ENCODE data around the gene PPP5C.
A peak's percentile ranks its signal among the peaks of the same experiment; 100 is the strongest.

PPP5C gene

DNA sequence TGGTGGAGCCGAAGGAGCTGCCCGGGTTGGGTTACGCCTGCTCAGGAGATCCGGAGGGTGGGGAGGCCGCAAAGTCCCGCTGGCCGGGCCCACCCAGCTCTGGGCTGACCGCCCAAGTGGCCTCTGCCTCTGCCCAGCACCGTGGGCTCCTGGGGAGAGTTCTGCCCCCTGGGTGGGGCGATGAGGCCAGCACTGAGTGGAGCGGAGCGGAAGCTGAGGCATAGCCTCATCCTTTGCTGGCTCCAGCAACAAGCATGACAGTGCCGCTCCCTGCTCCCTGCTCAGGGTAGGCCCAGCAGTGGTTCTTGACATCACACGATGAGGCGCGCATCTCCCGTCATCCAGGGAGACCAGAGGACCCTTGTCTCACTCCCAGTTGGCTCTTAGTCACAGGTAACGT, 44.0 kb downstream of the PPP5C start:
- no peak overlapping the region for H3K23ac ChIP-seq (ENCODE audit: low read length)
- H3K27me3 ChIP-seq (ENCODE audit: insufficient read depth, low read length), result no peaks in the 10 kb centered on the region
- no peak overlapping the region for H3K4me3 ChIP-seq (ENCODE audit: low read depth, low read length)
- no peak for DNase-seq
- no peak overlapping the region for H2BK120ac ChIP-seq (ENCODE audit: insufficient read depth, low read length, poor library complexity)
- WGBS (ENCODE audit: extremely low coverage, insufficient coverage, insufficient read length), result no CpG with 5 or more reads among the region's 18 CpGs
- no peak overlapping the region for H2AK5ac ChIP-seq (ENCODE audit: low read length)
- H4K8ac ChIP-seq (ENCODE audit: low read depth, low read length), result no peak overlapping the region
- peaks cover 56 to 59% of the 10 kb centered on the region in 2 experiments for H3K36me3 ChIP-seq (ENCODE audit: control insufficient read depth in 1 of 2, insufficient read depth in 2 of 2, low read length in 2 of 2)
- H3K14ac ChIP-seq (ENCODE audit: low read length), result no peak overlapping the region
- peaks cover 7% of the 10 kb centered on the region for H3K9me3 ChIP-seq (ENCODE audit: insufficient read depth, low read depth, low read length)
- H3K27ac ChIP-seq (ENCODE audit: low read depth, low read length), result no peak overlapping the region
- H4K91ac ChIP-seq (ENCODE audit: low read depth, low read length), result no peak overlapping the region
- no peak overlapping the region for H2AFZ ChIP-seq (ENCODE audit: insufficient read depth, low read length, poor library complexity)
- H3K79me2 ChIP-seq (ENCODE audit: control insufficient read depth, insufficient read depth, low read length, poor library complexity), result no peaks in the 10 kb centered on the region
- H2BK5ac ChIP-seq (ENCODE audit: low read depth, low read length, poor library complexity), result no peak overlapping the region
- H2BK12ac ChIP-seq (ENCODE audit: low read length), result no peak overlapping the region
- no peak overlapping the region for H3K4me2 ChIP-seq (ENCODE audit: low read length)
- no peak overlapping the region for H3K9ac ChIP-seq (ENCODE audit: low read length)
- no peaks in the 10 kb centered on the region for H3K79me1 ChIP-seq (ENCODE audit: low read length)
- H3K18ac ChIP-seq (ENCODE audit: low read length), result no peak overlapping the region
- peaks cover 5% of the 10 kb centered on the region in 2 experiments for H3K4me1 ChIP-seq (ENCODE audit: control insufficient read depth in 1 of 2, insufficient read depth in 2 of 2, low read length in 2 of 2)
- H3K4ac ChIP-seq (ENCODE audit: low read depth, low read length), result no peak overlapping the region
- no peak overlapping the region for H4K12ac ChIP-seq (ENCODE audit: low read depth, low read length)

DNA sequence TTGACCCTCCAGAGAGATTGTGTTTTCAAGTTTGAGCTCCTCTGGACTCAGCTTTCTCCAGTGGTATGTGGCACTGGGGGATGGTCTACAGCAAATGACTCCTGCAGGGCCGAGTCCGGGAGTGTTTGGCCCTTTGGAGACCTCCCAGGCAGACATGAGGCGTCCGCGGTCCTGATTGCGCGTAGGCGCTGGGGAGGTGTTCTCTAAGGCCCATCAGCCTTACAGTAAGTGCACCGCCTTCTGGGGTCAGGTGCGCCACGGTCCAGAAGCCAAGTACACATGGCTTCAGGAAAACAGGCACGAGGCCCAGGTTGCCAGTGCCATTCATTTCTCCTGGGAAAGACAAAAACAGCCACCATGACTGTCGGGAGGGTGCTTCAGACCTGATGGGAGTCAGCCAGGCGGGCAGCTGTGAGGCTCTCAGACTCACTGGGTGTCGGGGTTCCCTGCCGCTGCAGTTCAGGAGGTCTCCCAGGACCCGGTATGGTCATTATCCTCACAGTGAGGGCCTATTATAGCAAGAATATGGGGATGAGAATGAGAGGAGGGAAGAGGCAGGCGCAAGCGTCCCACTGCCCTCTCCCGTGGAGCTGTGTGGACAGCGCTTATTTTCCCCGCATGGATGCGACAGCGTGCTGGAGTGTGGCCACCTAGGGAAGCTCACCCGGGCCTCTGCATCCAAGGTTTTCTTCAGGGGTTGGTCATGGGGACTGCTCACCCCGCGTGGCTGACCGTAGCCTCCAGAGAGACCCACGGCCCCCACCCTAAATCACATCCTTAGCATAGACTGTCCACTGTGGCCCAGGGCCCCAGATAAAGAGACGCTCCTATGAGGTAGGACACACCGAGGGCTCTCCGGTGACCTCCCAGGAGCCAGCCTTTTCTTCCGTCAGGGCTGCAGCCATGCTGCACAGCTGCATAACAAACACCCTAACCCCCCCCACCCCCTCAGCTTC, 44.7 kb downstream of the PPP5C start:
- Histone ChIP-seq H3K4me2 (ENCODE audit: low read length) (no peak overlapping the region), H2AK5ac (ENCODE audit: low read length) (no peak overlapping the region), H2BK120ac (ENCODE audit: insufficient read depth, low read length, poor library complexity) (no peak overlapping the region), H3K36me3 (ENCODE audit: control insufficient read depth in 1 of 2, insufficient read depth in 2 of 2, low read length in 2 of 2) (peaks cover 50 to 54% of the 10 kb centered on the region in 2 experiments), H3K4ac (ENCODE audit: low read depth, low read length) (no peak overlapping the region), H3K14ac (ENCODE audit: low read length) (no peak overlapping the region), H3K23ac (ENCODE audit: low read length) (no peak overlapping the region), H4K91ac (ENCODE audit: low read depth, low read length) (no peak overlapping the region), H3K79me1 (ENCODE audit: low read length) (no peaks in the 10 kb centered on the region), H2AFZ (ENCODE audit: insufficient read depth, low read length, poor library complexity) (no peak overlapping the region), H2BK5ac (ENCODE audit: low read depth, low read length, poor library complexity) (no peak overlapping the region), H4K12ac (ENCODE audit: low read depth, low read length) (peak overlapping the region; percentile 10), H3K4me1 (ENCODE audit: control insufficient read depth in 1 of 2, insufficient read depth in 2 of 2, low read length in 2 of 2) (peaks cover 5% of the 10 kb centered on the region in 2 experiments), H3K18ac (ENCODE audit: low read length) (no peak overlapping the region), H3K9ac (ENCODE audit: low read length) (no peak overlapping the region), H2BK12ac (ENCODE audit: low read length) (peak overlapping the region; percentile 25), H3K79me2 (ENCODE audit: control insufficient read depth, insufficient read depth, low read length, poor library complexity) (no peaks in the 10 kb centered on the region), H3K4me3 (ENCODE audit: low read depth, low read length) (no peak overlapping the region), H3K9me3 (ENCODE audit: insufficient read depth, low read depth, low read length) (peaks cover 7% of the 10 kb centered on the region), H4K8ac (ENCODE audit: low read depth, low read length) (no peak overlapping the region), H3K27me3 (ENCODE audit: insufficient read depth, low read length) (no peaks in the 10 kb centered on the region), H3K27ac (ENCODE audit: low read depth, low read length) (no peak overlapping the region)
- no peak for DNase-seq
- no CpG with 5 or more reads among the region's 33 CpGs for WGBS (ENCODE audit: extremely low coverage, insufficient coverage, insufficient read length)

DNA sequence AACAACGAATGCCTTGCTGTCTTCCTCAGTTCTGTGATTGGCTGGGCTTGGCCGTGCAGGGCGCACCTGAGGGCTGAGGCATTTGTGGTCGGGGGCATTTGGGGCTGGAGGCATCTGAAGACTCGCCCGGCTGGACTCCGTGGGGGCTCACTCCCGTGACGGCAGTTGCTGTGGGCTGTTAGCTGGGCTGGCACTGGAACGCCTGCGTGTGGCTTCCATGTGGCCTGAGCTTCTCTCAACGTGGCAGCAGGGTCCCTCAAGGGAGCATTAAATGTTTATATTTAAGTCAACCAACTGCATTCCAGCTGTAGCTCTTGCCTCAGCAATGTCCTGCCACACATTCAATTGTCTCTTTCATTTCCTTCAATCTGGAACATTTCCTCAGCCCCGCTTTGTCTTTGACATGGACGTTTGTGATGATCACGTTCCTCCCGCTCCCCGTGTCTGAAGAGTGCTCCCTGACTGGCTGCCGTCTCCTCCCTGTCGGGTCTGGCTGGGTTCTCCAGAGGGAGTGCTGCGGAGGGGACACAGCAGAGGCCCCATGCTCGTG, 45.4 kb downstream of the PPP5C start:
- Histone ChIP-seq H3K23ac (ENCODE audit: low read length) (no peak overlapping the region), H4K91ac (ENCODE audit: low read depth, low read length) (no peak overlapping the region), H2AFZ (ENCODE audit: insufficient read depth, low read length, poor library complexity) (no peak overlapping the region), H2BK12ac (ENCODE audit: low read length) (peak overlapping the region; percentile 44), H3K4me1 (ENCODE audit: control insufficient read depth in 1 of 2, insufficient read depth in 2 of 2, low read length in 2 of 2) (peaks cover 5% of the 10 kb centered on the region in 2 experiments), H3K18ac (ENCODE audit: low read length) (no peak overlapping the region), H3K9me3 (ENCODE audit: insufficient read depth, low read depth, low read length) (peaks cover 7% of the 10 kb centered on the region), H3K27ac (ENCODE audit: low read depth, low read length) (no peak overlapping the region), H3K79me2 (ENCODE audit: control insufficient read depth, insufficient read depth, low read length, poor library complexity) (no peaks in the 10 kb centered on the region), H4K8ac (ENCODE audit: low read depth, low read length) (peak overlapping the region; percentile 13), H3K9ac (ENCODE audit: low read length) (no peak overlapping the region), H2BK120ac (ENCODE audit: insufficient read depth, low read length, poor library complexity) (no peak overlapping the region), H3K27me3 (ENCODE audit: insufficient read depth, low read length) (no peaks in the 10 kb centered on the region), H3K4ac (ENCODE audit: low read depth, low read length) (no peak overlapping the region), H3K79me1 (ENCODE audit: low read length) (no peaks in the 10 kb centered on the region), H3K14ac (ENCODE audit: low read length) (no peak overlapping the region), H2BK5ac (ENCODE audit: low read depth, low read length, poor library complexity) (no peak overlapping the region), H3K4me2 (ENCODE audit: low read length) (no peak overlapping the region), H3K4me3 (ENCODE audit: low read depth, low read length) (no peak overlapping the region), H4K12ac (ENCODE audit: low read depth, low read length) (no peak overlapping the region), H3K36me3 (ENCODE audit: control insufficient read depth in 1 of 2, insufficient read depth in 2 of 2, low read length in 2 of 2) (peaks cover 42 to 47% of the 10 kb centered on the region in 2 experiments), H2AK5ac (ENCODE audit: low read length) (no peak overlapping the region)
- DNase-seq, result peak in 1 of 2 donors; percentile 60
- no CpG with 5 or more reads among the region's 21 CpGs for WGBS (ENCODE audit: extremely low coverage, insufficient coverage, insufficient read length)

DNA sequence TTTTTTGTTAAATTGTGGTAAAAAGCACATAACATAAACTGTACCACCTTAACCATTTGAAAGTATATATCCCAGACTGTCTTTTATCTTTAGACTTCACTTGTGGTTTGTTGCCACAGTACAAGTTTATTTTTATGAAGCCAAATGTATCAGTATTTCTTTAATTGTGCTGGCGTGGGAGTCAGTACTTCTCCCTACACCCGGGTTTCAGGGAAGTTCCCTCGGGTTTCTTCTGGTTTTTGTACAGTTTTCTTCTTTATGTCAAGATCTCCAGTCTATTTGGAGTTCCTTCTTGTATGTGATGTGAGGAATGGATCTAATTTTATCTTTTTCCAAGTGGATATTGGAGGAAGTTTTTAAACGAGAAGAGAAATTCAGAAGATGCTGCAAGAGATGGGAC, 46.0 kb downstream of the PPP5C start:
- no peak overlapping the region for H3K4me2 ChIP-seq (ENCODE audit: low read length)
- H3K14ac ChIP-seq (ENCODE audit: low read length), result no peak overlapping the region
- no peak for DNase-seq
- H4K91ac ChIP-seq (ENCODE audit: low read depth, low read length), result no peak overlapping the region
- no peak overlapping the region for H4K12ac ChIP-seq (ENCODE audit: low read depth, low read length)
- peaks cover 5% of the 10 kb centered on the region in 2 experiments for H3K4me1 ChIP-seq (ENCODE audit: control insufficient read depth in 1 of 2, insufficient read depth in 2 of 2, low read length in 2 of 2)
- no peak overlapping the region for H3K9ac ChIP-seq (ENCODE audit: low read length)
- H2AFZ ChIP-seq (ENCODE audit: insufficient read depth, low read length, poor library complexity), result no peak overlapping the region
- no peaks in the 10 kb centered on the region for H3K79me1 ChIP-seq (ENCODE audit: low read length)
- H3K36me3 ChIP-seq (ENCODE audit: control insufficient read depth in 1 of 2, insufficient read depth in 2 of 2, low read length in 2 of 2), result peaks cover 37 to 42% of the 10 kb centered on the region in 2 experiments
- H2AK5ac ChIP-seq (ENCODE audit: low read length), result no peak overlapping the region
- H3K4me3 ChIP-seq (ENCODE audit: low read depth, low read length), result no peak overlapping the region
- no peak overlapping the region for H4K8ac ChIP-seq (ENCODE audit: low read depth, low read length)
- H3K79me2 ChIP-seq (ENCODE audit: control insufficient read depth, insufficient read depth, low read length, poor library complexity), result no peaks in the 10 kb centered on the region
- no peak overlapping the region for H2BK12ac ChIP-seq (ENCODE audit: low read length)
- H3K27me3 ChIP-seq (ENCODE audit: insufficient read depth, low read length), result no peaks in the 10 kb centered on the region
- H3K27ac ChIP-seq (ENCODE audit: low read depth, low read length), result no peak overlapping the region
- no peak overlapping the region for H2BK120ac ChIP-seq (ENCODE audit: insufficient read depth, low read length, poor library complexity)
- no peak overlapping the region for H2BK5ac ChIP-seq (ENCODE audit: low read depth, low read length, poor library complexity)
- no CpG with 5 or more reads among the region's 4 CpGs for WGBS (ENCODE audit: extremely low coverage, insufficient coverage, insufficient read length)
- peaks cover 7% of the 10 kb centered on the region for H3K9me3 ChIP-seq (ENCODE audit: insufficient read depth, low read depth, low read length)
- H3K23ac ChIP-seq (ENCODE audit: low read length), result no peak overlapping the region
- H3K18ac ChIP-seq (ENCODE audit: low read length), result no peak overlapping the region
- no peak overlapping the region for H3K4ac ChIP-seq (ENCODE audit: low read depth, low read length)
